Uterus (tissue), 2 donors: ENCODE results near the gene GARNL3.

Source experiments
- POLR2A ChIP-seq, 2 donors: fragments of 450-650 bp; IDR thresholded peaks; one replicate each; pipeline ENCODE4 v1.6.1; 2016; ENCODE audit warnings: antibody characterized with exemption in 2 of 2, mild to moderate bottlenecking in 1 of 2, moderate library complexity in 1 of 2
- TF ChIP-seq, protein P1 (sequence below), 4 experiments: fragments of 200-600 bp in 2 of 4; fragments of 450-650 bp in 2 of 4; sonication (generic) in 2 of 4; IDR thresholded peaks; one replicate each; pipeline ENCODE4 v1.5.1; 2016 to 2019; ENCODE audit warnings: antibody characterized with exemption in 4 of 4, mild to moderate bottlenecking in 2 of 4, moderate library complexity in 1 of 4

DNA sequence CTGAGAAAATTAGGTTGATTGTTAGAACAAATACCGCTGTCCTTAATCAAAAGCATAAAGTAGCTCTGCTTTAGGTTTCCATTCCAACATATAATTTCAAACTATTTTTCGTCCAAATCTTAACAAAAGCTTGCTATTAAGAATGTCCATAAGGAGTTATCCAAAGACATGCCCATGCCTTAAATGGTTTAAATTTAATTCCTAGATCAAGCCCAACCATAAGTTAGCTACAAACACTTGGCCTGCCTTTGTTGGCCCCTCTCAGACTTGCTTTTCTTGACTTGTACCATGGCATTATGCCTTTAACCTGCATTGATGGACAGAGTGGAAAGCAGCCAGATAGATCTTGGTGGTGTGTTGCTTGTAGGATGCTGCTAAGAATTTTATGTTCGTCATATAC, 8.8 kb downstream of the GARNL3 start:
- TF ChIP-seq, protein P1, sequence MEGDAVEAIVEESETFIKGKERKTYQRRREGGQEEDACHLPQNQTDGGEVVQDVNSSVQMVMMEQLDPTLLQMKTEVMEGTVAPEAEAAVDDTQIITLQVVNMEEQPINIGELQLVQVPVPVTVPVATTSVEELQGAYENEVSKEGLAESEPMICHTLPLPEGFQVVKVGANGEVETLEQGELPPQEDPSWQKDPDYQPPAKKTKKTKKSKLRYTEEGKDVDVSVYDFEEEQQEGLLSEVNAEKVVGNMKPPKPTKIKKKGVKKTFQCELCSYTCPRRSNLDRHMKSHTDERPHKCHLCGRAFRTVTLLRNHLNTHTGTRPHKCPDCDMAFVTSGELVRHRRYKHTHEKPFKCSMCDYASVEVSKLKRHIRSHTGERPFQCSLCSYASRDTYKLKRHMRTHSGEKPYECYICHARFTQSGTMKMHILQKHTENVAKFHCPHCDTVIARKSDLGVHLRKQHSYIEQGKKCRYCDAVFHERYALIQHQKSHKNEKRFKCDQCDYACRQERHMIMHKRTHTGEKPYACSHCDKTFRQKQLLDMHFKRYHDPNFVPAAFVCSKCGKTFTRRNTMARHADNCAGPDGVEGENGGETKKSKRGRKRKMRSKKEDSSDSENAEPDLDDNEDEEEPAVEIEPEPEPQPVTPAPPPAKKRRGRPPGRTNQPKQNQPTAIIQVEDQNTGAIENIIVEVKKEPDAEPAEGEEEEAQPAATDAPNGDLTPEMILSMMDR (IDR thresholded peaks at IDR 0.05): no peak
- TF ChIP-seq POLR2A (IDR thresholded peaks at IDR 0.05): no peak
